ENCODE data around the gene ATG4D.

ATG4D gene

GRCh38 chr19:10502524-10503001, 41.1 kb upstream of the ATG4D start:
- Histone ChIP-seq H3K23ac (ENCODE audit: low read length) (no peak overlapping the region), H3K9ac (ENCODE audit: low read length) (peak overlapping the region; percentile 99), H2BK15ac (replicated peaks; ENCODE audit: low read depth) (peak overlapping the region; percentile 94), H3K79me2 (ENCODE audit: control insufficient read depth, insufficient read depth, low read length) (peaks cover 24% of the 10 kb centered on the region), H3K36me3 (ENCODE audit: control insufficient read depth, insufficient read depth, low read length) (peaks cover 7% of the 10 kb centered on the region), H3K4ac (ENCODE audit: low read depth, low read length) (peak overlapping the region; percentile 100), H3K18ac (ENCODE audit: low read length) (peak overlapping the region; percentile 99), H3K27ac (ENCODE audit: low read depth, low read length) (peak overlapping the region; percentile 89), H2AK5ac (ENCODE audit: low read length) (no peak overlapping the region), H2BK5ac (ENCODE audit: low read length) (peak overlapping the region; percentile 75), H3K4me3 (ENCODE audit: low read length) (peak overlapping the region; percentile 54), H4K5ac (ENCODE audit: low read length) (no peak overlapping the region), H3K79me1 (ENCODE audit: low read length) (peaks cover 18% of the 10 kb centered on the region), H3K27me3 (ENCODE audit: insufficient read depth, low read length, poor library complexity) (no peaks in the 10 kb centered on the region), H3K4me2 (ENCODE audit: low read length) (peak overlapping the region; percentile 75), H3K56ac (ENCODE audit: low read length) (peak overlapping the region; percentile 99), H4K8ac (ENCODE audit: low read depth, low read length) (peak overlapping the region; percentile 100), H2BK120ac (ENCODE audit: low read depth, low read length) (peak overlapping the region; percentile 99), H3K4me1 (ENCODE audit: control insufficient read depth, low read depth, low read length) (peaks cover 3% of the 10 kb centered on the region)
- WGBS (ENCODE audit: extremely low coverage, insufficient coverage, low lambda C conversion rate): no CpG with 5 or more reads among the region's 65 CpGs
- peak; percentile 94 for DNase-seq

- DNase-seq: peak; percentile 70
These were observed 40.5 kb upstream of the ATG4D start, which contains the start of gene KEAP1 for GRCh38 chr19:10503002-10503789. Gene KEAP1, minus strand, starts transcription at chr19:10503356. Its CDS starts 3,323 bp downstream, at chr19:10500033.

GRCh38 chr19:10505583-10506229, 38.0 kb upstream of the ATG4D start:
- H2BK15ac ChIP-seq (replicated peaks; ENCODE audit: low read depth): no peak overlapping the region
- H3K56ac ChIP-seq (ENCODE audit: low read length): no peak overlapping the region
- H2BK5ac ChIP-seq (ENCODE audit: low read length): no peak overlapping the region
- H3K79me2 ChIP-seq (ENCODE audit: control insufficient read depth, insufficient read depth, low read length): peaks cover 13% of the 10 kb centered on the region
- H4K8ac ChIP-seq (ENCODE audit: low read depth, low read length): no peak overlapping the region
- no peak overlapping the region for H3K9ac ChIP-seq (ENCODE audit: low read length)
- no peak overlapping the region for H3K4me2 ChIP-seq (ENCODE audit: low read length)
- H3K4ac ChIP-seq (ENCODE audit: low read depth, low read length): no peak overlapping the region
- no peak overlapping the region for H2AK5ac ChIP-seq (ENCODE audit: low read length)
- no peak overlapping the region for H2BK120ac ChIP-seq (ENCODE audit: low read depth, low read length)
- H3K36me3 ChIP-seq (ENCODE audit: control insufficient read depth, insufficient read depth, low read length): no peaks in the 10 kb centered on the region
- H3K4me3 ChIP-seq (ENCODE audit: low read length): no peak overlapping the region
- H3K18ac ChIP-seq (ENCODE audit: low read length): no peak overlapping the region
- peak; percentile 83 for DNase-seq
- no CpG with 5 or more reads among the region's 17 CpGs for WGBS (ENCODE audit: extremely low coverage, insufficient coverage, low lambda C conversion rate)
- H3K79me1 ChIP-seq (ENCODE audit: low read length): peaks cover 6% of the 10 kb centered on the region
- no peak overlapping the region for H4K5ac ChIP-seq (ENCODE audit: low read length)
- no peaks in the 10 kb centered on the region for H3K27me3 ChIP-seq (ENCODE audit: insufficient read depth, low read length, poor library complexity)
- H3K4me1 ChIP-seq (ENCODE audit: control insufficient read depth, low read depth, low read length): peaks cover 3% of the 10 kb centered on the region
- no peak overlapping the region for H3K27ac ChIP-seq (ENCODE audit: low read depth, low read length)
- no peak overlapping the region for H3K23ac ChIP-seq (ENCODE audit: low read length)

More at GRCh38 chr19:10503002-10503789, 40.5 kb upstream of the ATG4D start, which contains the start of gene KEAP1:
- Histone ChIP-seq H3K4me3 (ENCODE audit: low read length) (peak within 1 kb of the TSS; percentile 54), H3K36me3 (ENCODE audit: control insufficient read depth, insufficient read depth, low read length) (peaks cover 7% of the 10 kb centered on the region), H3K56ac (ENCODE audit: low read length) (peak within 1 kb of the TSS; percentile 99), H3K79me2 (ENCODE audit: control insufficient read depth, insufficient read depth, low read length) (peaks cover 24% of the 10 kb centered on the region), H3K4me2 (ENCODE audit: low read length) (peak within 1 kb of the TSS; percentile 75), H3K79me1 (ENCODE audit: low read length) (peaks cover 18% of the 10 kb centered on the region), H3K4me1 (ENCODE audit: control insufficient read depth, low read depth, low read length) (peaks cover 3% of the 10 kb centered on the region), H3K4ac (ENCODE audit: low read depth, low read length) (peak within 1 kb of the TSS; percentile 100), H2BK15ac (replicated peaks; ENCODE audit: low read depth) (peak within 1 kb of the TSS; percentile 94), H2BK5ac (ENCODE audit: low read length) (peak within 1 kb of the TSS; percentile 75), H3K27me3 (ENCODE audit: insufficient read depth, low read length, poor library complexity) (no peaks in the 10 kb centered on the region), H3K23ac (ENCODE audit: low read length) (peak within 1 kb of the TSS; percentile 80), H4K8ac (ENCODE audit: low read depth, low read length) (peak within 1 kb of the TSS; percentile 100), H3K18ac (ENCODE audit: low read length) (peak within 1 kb of the TSS; percentile 99), H3K27ac (ENCODE audit: low read depth, low read length) (peak within 1 kb of the TSS; percentile 89), H2BK120ac (ENCODE audit: low read depth, low read length) (peak within 1 kb of the TSS; percentile 99), H4K5ac (ENCODE audit: low read length) (no peak within 1 kb of the TSS), H2AK5ac (ENCODE audit: low read length) (no peak within 1 kb of the TSS), H3K9ac (ENCODE audit: low read length) (peak within 1 kb of the TSS; percentile 99)
- WGBS (ENCODE audit: extremely low coverage, insufficient coverage, low lambda C conversion rate): no CpG with 5 or more reads among the region's 73 CpGs

- no CpG with 5 or more reads among the region's 16 CpGs for WGBS (ENCODE audit: extremely low coverage, insufficient coverage, low lambda C conversion rate)
- Histone ChIP-seq H3K18ac (ENCODE audit: low read length) (no peak overlapping the region), H2BK15ac (replicated peaks; ENCODE audit: low read depth) (no peak overlapping the region), H3K27me3 (ENCODE audit: insufficient read depth, low read length, poor library complexity) (no peaks in the 10 kb centered on the region), H3K79me1 (ENCODE audit: low read length) (no peaks in the 10 kb centered on the region), H3K23ac (ENCODE audit: low read length) (no peak overlapping the region), H3K79me2 (ENCODE audit: control insufficient read depth, insufficient read depth, low read length) (no peaks in the 10 kb centered on the region), H3K27ac (ENCODE audit: low read depth, low read length) (no peak overlapping the region), H3K4me3 (ENCODE audit: low read length) (no peak overlapping the region), H3K4me2 (ENCODE audit: low read length) (no peak overlapping the region), H2BK5ac (ENCODE audit: low read length) (no peak overlapping the region), H2BK120ac (ENCODE audit: low read depth, low read length) (no peak overlapping the region), H3K56ac (ENCODE audit: low read length) (no peak overlapping the region), H2AK5ac (ENCODE audit: low read length) (no peak overlapping the region), H3K4me1 (ENCODE audit: control insufficient read depth, low read depth, low read length) (no peaks in the 10 kb centered on the region), H3K9ac (ENCODE audit: low read length) (no peak overlapping the region), H4K8ac (ENCODE audit: low read depth, low read length) (no peak overlapping the region), H4K5ac (ENCODE audit: low read length) (no peak overlapping the region), H3K36me3 (ENCODE audit: control insufficient read depth, insufficient read depth, low read length) (no peaks in the 10 kb centered on the region), H3K4ac (ENCODE audit: low read depth, low read length) (no peak overlapping the region)
- no peak for DNase-seq
These were observed 35.7 kb upstream of the ATG4D start for GRCh38 chr19:10508036-10508435.

- no peak overlapping the region for H3K23ac ChIP-seq (ENCODE audit: low read length)
- H3K4me2 ChIP-seq (ENCODE audit: low read length): no peak overlapping the region
- no peak for DNase-seq
- H3K79me2 ChIP-seq (ENCODE audit: control insufficient read depth, insufficient read depth, low read length): no peaks in the 10 kb centered on the region
- no peak overlapping the region for H2AK5ac ChIP-seq (ENCODE audit: low read length)
- H3K27ac ChIP-seq (ENCODE audit: low read depth, low read length): no peak overlapping the region
- no peak overlapping the region for H3K56ac ChIP-seq (ENCODE audit: low read length)
- H3K9ac ChIP-seq (ENCODE audit: low read length): no peak overlapping the region
- no peaks in the 10 kb centered on the region for H3K79me1 ChIP-seq (ENCODE audit: low read length)
- no peak overlapping the region for H3K18ac ChIP-seq (ENCODE audit: low read length)
- H3K36me3 ChIP-seq (ENCODE audit: control insufficient read depth, insufficient read depth, low read length): no peaks in the 10 kb centered on the region
- WGBS (ENCODE audit: extremely low coverage, insufficient coverage, low lambda C conversion rate): no CpG with 5 or more reads among the region's 3 CpGs
- no peak overlapping the region for H2BK5ac ChIP-seq (ENCODE audit: low read length)
- H4K8ac ChIP-seq (ENCODE audit: low read depth, low read length): no peak overlapping the region
- no peak overlapping the region for H4K5ac ChIP-seq (ENCODE audit: low read length)
- H3K4me1 ChIP-seq (ENCODE audit: control insufficient read depth, low read depth, low read length): no peaks in the 10 kb centered on the region
- no peak overlapping the region for H2BK120ac ChIP-seq (ENCODE audit: low read depth, low read length)
- H3K27me3 ChIP-seq (ENCODE audit: insufficient read depth, low read length, poor library complexity): no peaks in the 10 kb centered on the region
- H2BK15ac ChIP-seq (replicated peaks; ENCODE audit: low read depth): no peak overlapping the region
- no peak overlapping the region for H3K4ac ChIP-seq (ENCODE audit: low read depth, low read length)
- no peak overlapping the region for H3K4me3 ChIP-seq (ENCODE audit: low read length)
These were observed 35.0 kb upstream of the ATG4D start for GRCh38 chr19:10508707-10509106.
